Stimulated activated CD8-positive, alpha-beta memory T cell treated with anti-CD3 and anti-CD28 coated beads, Interleukin-7, amount 100 ng/mL, for 1 hour (primary cell): Measurements from ENCODE around the gene KCNV2.
"Not testable (repeated sequence)": the region's sequence is repeated elsewhere in the genome, so short reads cannot be mapped to it uniquely, and the experiment has no call there.

Source experiments
- DNase-seq, 2 donors: peaks; one replicate each; pipeline ENCODE4 v3.0.0-alpha.2; 2020; ENCODE audit warnings: low read depth in 2 of 2

KCNV2 gene

GRCh38 chr9:2717385-2717784, at the start of gene KCNV2:
KCNV2 (plus strand) TSS chr9:2717510; CDS start chr9:2717740, 230 bp downstream.
- no peak for DNase-seq

- DNase-seq: no peak
Measured at GRCh38 chr9:2673161-2673560, 44.1 kb upstream of the KCNV2 start.

- DNase-seq: no peak
Measured at GRCh38 chr9:2674141-2674824, 43.0 kb upstream of the KCNV2 start.

GRCh38 chr9:2675834-2676233, 41.5 kb upstream of the KCNV2 start:
- DNase-seq: no peak

GRCh38 chr9:2676466-2676865, 40.8 kb upstream of the KCNV2 start:
- no peak for DNase-seq

GRCh38 chr9:2677915-2678889, 39.1 kb upstream of the KCNV2 start:
- DNase-seq: no peak

- no peak for DNase-seq
Measured at GRCh38 chr9:2679011-2679410, 38.3 kb upstream of the KCNV2 start.

GRCh38 chr9:2681981-2682380, 35.3 kb upstream of the KCNV2 start:
- no peak for DNase-seq

GRCh38 chr9:2686911-2687310, 30.4 kb upstream of the KCNV2 start:
- no peak for DNase-seq

GRCh38 chr9:2688636-2689035, 28.7 kb upstream of the KCNV2 start:
- no peak for DNase-seq

GRCh38 chr9:2691212-2691611, 26.1 kb upstream of the KCNV2 start:
- DNase-seq: no peak

GRCh38 chr9:2691626-2692025, 25.7 kb upstream of the KCNV2 start:
- no peak for DNase-seq

GRCh38 chr9:2693056-2693455, 24.3 kb upstream of the KCNV2 start:
- no peak for DNase-seq

- DNase-seq: no peak
Measured at GRCh38 chr9:2697492-2697891, 19.8 kb upstream of the KCNV2 start.

- DNase-seq: no peak
Measured at GRCh38 chr9:2700398-2700797, 16.9 kb upstream of the KCNV2 start.

- DNase-seq: no peak
Measured at GRCh38 chr9:2700909-2701550, 16.3 kb upstream of the KCNV2 start.

GRCh38 chr9:2704504-2704903, 12.8 kb upstream of the KCNV2 start:
- no peak for DNase-seq

GRCh38 chr9:2707256-2707655, 10.1 kb upstream of the KCNV2 start:
- not testable (repeated sequence) for DNase-seq

GRCh38 chr9:2709645-2710101, 7.6 kb upstream of the KCNV2 start:
- no peak for DNase-seq

GRCh38 chr9:2711716-2712115, 5.6 kb upstream of the KCNV2 start:
- DNase-seq: no peak

- no peak for DNase-seq
Measured at GRCh38 chr9:2718001-2718697, 839 bp downstream of the KCNV2 start.

- DNase-seq: no peak
Measured at GRCh38 chr9:2718698-2719033, 1.4 kb downstream of the KCNV2 start.
